Gastroesophageal sphincter (tissue), 3 donors: ENCODE data around the gene SSBP3.

Experiments used
- EP300 ChIP-seq: sonication (generic); formaldehyde crosslinking; IDR thresholded peaks from one replicate; pipeline ENCODE4 v1.6.1; 2017; ENCODE audit warnings: antibody characterized with exemption, mild to moderate bottlenecking
- POLR2A ChIP-seq, 2 donors: fragments of 450-650 bp; IDR thresholded peaks; one replicate each; pipeline ENCODE4 v1.6.1; 2017; ENCODE audit warnings: antibody characterized with exemption in 2 of 2, mild to moderate bottlenecking in 2 of 2, moderate library complexity in 1 of 2
- POLR2AphosphoS5 ChIP-seq: sonication (generic); formaldehyde crosslinking; IDR thresholded peaks from one replicate; pipeline ENCODE4 v1.6.1; 2017; ENCODE audit warnings: antibody characterized with exemption
- TF ChIP-seq, protein P1 (sequence below), 4 experiments: fragments of 200-600 bp in 2 of 4; fragments of 450-650 bp in 2 of 4; sonication (generic) in 1 of 4; IDR thresholded peaks; one replicate each; pipeline ENCODE4 v1.5.1; 2017 to 2019; ENCODE audit warnings: antibody characterized with exemption in 4 of 4, mild to moderate bottlenecking in 2 of 4, moderate library complexity in 2 of 4

DNA sequence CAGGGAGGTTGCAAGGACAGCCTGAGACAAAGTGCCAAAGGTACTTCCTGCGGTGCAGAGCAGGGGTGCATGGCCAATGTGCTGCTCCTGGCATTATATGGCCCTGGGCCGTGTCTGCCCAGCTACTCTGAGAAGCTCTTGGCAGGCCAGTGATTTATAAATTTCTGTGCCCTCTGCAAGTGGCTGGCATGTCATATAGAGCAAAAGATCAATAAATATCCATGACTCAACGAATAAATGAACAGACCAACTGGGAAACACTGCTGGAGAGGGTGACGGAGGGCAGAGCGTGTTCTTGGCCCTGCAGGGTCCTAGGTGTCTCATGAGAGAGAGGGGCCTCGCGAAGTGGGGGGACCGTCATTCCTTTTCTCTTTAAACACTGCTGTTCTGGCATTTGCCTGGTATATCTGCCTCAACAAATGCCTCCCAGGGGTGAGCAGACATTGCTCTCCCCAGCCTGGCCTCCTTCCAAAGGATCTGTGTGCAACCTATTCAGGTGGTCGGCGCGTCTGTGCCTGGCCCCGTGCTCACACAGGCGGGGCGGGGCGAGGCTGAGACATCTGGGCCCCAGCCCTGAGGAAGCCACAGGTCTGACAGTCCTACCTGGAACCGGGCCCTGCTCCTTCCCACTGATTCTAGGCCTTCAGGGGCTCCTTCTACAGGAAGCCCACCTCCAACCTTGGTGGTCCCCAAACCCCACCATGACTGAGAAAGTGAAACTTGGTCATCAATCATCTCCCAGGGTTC is 123.9 kb downstream of the SSBP3 start:
- TF ChIP-seq EP300 (no peak), POLR2AphosphoS5 (no peak), POLR2A (IDR thresholded peaks at IDR 0.05) (no peak)
- TF ChIP-seq, protein P1, sequence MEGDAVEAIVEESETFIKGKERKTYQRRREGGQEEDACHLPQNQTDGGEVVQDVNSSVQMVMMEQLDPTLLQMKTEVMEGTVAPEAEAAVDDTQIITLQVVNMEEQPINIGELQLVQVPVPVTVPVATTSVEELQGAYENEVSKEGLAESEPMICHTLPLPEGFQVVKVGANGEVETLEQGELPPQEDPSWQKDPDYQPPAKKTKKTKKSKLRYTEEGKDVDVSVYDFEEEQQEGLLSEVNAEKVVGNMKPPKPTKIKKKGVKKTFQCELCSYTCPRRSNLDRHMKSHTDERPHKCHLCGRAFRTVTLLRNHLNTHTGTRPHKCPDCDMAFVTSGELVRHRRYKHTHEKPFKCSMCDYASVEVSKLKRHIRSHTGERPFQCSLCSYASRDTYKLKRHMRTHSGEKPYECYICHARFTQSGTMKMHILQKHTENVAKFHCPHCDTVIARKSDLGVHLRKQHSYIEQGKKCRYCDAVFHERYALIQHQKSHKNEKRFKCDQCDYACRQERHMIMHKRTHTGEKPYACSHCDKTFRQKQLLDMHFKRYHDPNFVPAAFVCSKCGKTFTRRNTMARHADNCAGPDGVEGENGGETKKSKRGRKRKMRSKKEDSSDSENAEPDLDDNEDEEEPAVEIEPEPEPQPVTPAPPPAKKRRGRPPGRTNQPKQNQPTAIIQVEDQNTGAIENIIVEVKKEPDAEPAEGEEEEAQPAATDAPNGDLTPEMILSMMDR (IDR thresholded peaks at IDR 0.05): no peak
